Midbrain (tissue), 1 donor: Measurements from ENCODE around the gene DNAH1.

Source experiments
- DNase-seq: peaks from one replicate; lab custom pipeline; 2025; lab: John Stamatoyannopoulos, UW

Gene DNAH1

DNA sequence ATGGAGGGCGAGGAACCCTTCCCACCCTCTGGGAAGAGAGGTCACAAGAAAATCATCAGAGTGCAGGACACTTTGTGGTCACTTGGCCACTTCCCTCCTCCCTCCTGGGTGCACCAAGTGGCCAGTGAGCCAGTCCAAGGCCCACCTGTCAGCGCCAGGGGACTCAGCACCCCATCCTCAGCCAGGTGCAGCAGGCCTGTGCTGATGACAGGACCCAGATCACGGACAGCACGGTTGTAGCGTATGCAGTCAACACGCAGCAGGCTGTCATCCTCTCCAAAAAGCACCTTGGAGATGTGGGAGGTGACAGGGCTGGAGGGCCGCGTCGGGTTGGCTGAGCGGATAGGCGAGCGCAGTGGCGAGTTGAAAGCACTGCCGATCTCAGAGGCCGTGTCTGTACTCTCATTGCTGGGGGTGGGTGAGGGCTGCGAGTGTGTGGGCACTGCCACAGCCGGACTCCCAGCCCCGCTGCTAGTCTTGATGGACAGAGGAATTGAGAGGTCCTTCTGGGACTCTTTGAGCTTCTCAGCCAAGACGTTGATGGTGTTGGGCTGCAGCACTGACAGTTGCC lies 87.2 kb downstream of the DNAH1 start:
- no peak for DNase-seq

GRCh38 chr3:52403955-52404354 lies 87.8 kb downstream of the DNAH1 start:
- no peak for DNase-seq

GRCh38 chr3:52404391-52404790 lies 88.3 kb downstream of the DNAH1 start:
- DNase-seq = no peak

DNA sequence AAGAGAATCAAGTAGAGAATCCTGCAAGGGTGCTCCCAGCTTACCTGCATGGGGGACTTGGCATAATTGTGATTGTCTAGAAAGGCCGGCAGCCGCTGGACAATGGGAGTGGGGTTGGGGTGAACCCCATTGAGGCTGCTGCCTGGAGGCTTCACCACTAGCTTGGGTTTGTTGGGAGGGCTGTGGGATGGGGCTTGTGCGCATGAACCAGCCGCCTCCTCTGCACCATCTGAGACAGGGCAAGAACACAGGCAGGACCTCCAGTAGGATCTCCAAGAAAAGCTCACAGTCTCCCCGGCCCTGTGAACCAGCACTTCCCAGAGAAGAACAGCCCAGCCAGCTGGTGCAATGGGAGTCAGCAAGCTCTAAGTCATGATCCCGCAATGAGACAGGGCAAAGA lies 88.9 kb downstream of the DNAH1 start:
- no peak for DNase-seq

DNA sequence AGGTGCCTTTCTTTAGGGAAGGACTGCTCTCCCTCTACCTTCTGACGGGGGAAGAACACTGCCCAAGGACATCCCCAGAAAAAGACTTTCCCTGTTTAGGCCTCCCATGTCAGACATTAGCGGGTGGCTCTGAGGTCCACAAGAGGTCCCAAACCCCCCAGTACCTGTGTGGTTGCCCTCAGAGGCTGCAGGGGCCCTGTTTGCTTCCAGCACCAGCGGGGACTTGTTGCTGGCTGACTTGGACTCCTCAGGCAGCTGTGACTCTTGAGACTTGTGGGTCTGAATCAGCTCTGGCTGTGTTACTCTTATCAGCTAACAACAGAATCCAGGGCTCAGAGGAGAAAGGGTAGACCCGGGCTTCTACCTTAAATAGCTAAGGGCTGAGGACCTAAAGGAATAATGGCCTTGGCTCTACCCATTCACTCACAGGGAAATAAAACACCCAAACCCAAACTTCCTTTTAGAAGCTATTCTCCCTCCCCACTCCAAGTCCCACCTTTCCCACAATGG lies 89.5 kb downstream of the DNAH1 start:
- DNase-seq = no peak

GRCh38 chr3:52406231-52406661 lies 90.1 kb downstream of the DNAH1 start:
- DNase-seq = no peak

- DNase-seq = no peak
Measured at GRCh38 chr3:52406791-52407510, 90.8 kb downstream of the DNAH1 start.

DNA sequence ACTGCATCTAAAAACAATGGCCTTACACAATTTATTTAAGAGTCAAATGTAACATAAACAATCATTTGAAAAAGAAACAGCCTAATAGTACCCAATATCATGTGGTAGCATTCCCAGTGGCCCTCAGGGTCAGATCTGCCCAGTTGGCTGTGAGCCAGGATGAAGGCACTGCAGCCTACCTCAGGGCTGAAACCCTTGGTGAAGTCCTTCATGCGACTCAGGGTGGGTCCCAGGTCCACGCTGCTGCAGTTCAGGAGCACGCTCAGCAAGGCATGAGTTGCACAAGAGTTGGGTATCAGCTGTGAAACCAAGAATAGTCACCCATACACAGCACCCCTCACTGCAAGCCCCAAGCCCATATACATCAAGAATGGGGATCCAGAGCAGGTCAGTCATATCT lies 91.7 kb downstream of the DNAH1 start:
- no peak for DNase-seq

DNA sequence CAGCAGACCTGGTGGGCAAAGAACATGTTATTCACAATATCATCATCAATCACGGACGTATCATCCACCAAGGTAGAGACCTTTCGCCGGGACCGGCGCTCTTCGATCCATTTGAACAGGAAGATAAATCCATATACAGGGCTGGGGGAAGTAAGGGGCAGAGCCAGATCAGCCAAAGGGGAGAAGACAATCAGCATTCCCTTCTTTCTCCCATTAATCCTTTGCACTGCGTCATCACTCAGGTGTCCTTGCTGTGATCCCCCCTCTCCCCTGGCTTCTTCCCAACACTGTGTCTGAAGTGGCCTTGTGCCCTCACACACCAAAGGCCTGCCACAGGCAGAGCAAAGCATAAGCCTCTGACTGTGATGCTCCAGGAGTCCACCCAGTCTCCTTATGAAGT lies 92.3 kb downstream of the DNAH1 start:
- no peak for DNase-seq

DNA sequence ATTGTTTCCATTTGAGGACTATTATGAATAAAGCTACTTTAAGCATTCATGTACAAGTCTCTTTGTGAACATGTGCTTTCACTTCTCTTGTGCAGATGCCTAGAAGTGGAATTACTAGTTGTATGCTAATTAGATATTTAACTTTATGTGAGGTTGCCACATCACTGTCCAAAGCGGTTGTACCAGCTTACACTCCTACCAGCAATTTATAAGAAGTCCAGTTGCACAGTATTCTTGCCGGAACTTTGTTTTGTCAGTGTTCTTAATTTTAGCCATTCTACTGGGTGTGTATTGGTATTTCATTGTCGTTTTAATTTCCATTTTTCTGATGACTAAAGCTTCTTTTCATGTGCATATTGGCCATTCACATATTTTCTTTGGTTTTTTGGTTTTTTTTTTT lies 99.7 kb downstream of the DNAH1 start:
- no peak for DNase-seq

GRCh38 chr3:52420388-52420787 lies 104.3 kb downstream of the DNAH1 start:
- no peak for DNase-seq

- no peak for DNase-seq
Measured at GRCh38 chr3:52422669-52423068, 106.5 kb downstream of the DNAH1 start.

GRCh38 chr3:52423173-52423572 lies 107.1 kb downstream of the DNAH1 start:
- no peak for DNase-seq

GRCh38 chr3:52428151-52429005 lies 112.3 kb downstream of the DNAH1 start:
- DNase-seq = peak; percentile 85

DNA sequence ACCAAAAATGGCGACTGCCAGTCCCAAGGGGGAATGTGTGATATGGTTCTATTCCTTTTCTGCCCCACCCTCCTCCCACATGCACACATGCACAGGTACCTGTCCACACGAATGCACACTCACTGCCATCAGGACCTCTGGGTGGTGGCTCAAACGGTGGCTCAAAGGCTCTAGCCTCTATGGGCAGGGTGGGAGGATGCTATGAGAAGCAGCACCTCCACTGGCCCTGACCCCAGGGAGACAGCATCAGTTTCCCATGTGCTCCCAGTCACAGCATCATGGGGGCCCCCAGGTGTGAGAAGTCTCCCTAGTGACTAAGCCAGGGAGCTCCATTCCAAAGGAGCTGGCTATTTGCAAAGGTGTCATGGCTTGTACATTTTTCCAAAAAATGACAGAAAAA lies 112.9 kb downstream of the DNAH1 start:
- DNase-seq = no peak

GRCh38 chr3:52429779-52430415 lies 113.8 kb downstream of the DNAH1 start:
- DNase-seq = no peak

DNA sequence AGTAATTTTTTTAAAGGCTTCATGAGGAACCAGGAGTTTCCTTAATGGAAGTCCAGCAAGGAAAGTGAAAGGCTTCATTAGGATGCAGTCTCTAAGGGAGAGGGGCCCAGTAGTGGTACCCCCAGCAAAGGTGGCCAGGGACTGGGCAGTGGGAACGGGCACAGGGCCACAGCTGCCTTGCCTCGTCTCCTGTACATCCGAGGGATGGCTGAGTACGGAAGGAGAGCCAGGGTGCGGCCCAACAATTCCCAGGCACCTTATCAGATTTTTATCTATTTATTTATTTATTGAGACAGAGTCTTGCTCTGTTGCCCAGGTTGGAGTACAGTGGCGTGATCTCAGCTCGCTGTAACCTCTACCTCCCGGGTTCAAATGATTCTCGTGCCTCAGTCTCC lies 114.3 kb downstream of the DNAH1 start:
- no peak for DNase-seq

DNA sequence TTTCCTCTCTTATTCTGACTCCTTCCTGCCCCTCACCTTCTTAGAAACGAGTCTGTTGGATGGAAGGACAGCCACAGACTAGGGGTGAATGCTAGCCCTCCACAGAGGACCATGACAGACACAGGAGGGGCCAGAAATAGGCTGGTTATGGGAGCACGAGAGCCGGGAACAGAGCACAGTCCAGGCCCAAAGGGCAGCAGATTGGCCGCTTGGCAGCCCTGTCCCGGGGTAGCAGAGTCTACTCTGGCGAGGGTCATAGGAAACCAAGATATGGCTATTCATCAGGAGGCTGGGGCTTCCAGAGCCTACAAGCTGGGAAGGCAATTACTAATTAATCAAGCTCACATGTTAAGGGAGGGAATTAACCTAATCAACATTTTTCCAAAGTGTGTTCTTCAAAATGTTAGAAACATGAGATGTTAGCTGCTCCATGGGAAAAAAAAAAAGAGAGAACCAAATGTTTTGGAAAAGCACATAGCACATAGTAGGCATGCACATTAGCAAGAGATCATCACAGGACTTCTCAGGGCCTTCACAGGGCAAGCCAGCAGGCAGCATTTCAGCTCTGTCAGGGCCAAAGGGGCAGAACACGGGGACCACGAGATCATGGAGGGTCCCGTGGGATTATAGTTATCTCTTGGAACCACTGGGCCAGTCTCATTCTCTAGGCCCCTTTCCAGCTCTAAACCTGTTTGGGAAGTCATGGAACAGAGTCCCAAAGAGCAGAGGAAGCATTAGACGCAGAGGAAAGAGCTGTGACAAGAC lies 115.5 kb downstream of the DNAH1 start:
- DNase-seq = no peak

DNA sequence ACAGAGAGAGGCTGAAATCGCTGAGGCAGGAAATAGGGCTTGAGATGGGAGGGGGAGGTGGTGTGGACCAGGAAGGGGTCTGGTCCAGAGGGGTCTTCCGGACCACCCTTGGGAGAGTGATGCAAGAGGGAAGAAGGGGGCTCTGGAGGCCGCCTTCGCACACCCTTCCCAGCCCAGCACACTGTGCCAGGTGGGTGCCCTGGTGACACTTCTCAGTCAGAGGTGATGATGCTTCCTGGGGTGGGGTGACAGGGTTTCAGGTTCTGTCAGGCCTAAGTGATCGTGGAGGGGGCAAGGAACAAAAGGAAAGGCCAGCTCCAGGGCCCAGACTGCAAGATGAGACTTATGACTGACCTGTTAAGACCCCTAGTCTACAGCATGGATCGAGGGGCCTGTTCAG lies 116.1 kb downstream of the DNAH1 start:
- no peak for DNase-seq

DNA sequence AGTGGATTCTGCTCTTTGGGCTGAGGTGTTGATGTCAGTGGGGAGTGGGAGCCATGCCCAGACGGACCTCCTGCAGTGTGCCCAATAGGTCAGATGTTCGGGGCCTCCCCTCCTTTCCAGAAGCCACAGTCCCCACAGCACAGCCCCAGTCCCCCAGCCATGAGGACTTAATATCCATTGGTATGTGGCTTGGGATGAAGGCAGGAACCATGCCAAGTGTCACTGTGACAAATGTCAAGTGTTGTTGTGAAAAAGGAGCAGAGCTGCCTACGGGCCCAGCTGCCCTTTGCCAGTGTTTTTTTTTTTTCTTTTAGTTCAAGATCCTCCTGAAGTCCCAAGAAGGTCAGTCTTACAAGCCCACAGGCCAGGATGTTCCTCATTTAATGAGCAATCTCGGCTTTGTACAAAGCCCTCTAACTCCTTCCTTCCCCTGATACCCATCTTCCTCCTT lies 116.6 kb downstream of the DNAH1 start:
- no peak for DNase-seq

DNA sequence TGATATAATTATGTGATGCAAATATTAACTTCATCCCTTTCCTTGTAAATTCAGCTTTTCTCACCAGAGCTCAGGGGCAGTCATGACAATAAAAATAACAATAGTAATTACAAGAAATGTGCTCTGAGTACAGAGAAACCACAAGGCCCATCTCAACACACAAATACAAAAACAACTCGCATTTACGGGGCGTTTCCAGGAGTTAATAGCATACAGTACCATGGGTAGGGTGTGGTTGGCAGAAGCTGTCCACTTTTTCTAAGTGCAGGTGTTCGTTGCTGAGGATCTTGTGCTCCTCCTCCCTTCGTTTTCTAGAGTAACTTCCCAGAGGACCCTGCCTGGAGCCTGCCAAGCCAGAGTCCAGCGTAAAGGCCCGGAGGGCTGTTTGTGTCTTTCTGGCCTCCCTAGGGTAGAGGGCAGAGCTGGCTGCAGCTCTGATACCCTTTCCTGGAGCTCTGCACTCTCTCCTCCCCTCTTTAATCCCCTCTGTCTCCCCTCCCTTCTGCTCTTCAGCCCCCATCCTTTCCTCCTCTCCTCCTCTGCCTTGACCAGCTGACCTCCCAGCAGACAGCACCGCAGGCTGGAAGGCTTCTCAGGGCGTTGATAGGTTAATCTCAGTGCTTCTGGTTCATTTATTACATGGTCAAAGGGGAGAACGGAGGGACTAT lies 117.3 kb downstream of the DNAH1 start:
- DNase-seq = no peak
